Pulmonary artery endothelial cell (primary cell): Measurements from ENCODE around the gene BABAM2. TPM values are rescaled to one million over a fixed set of nuclear protein-coding genes. Genes with fewer than 3 reads are reported as not detected.
"Not testable (repeated sequence)": the region's sequence is repeated elsewhere in the genome, so short reads cannot be mapped to it uniquely, and the experiment has no call there.

ENCODE experiments used
- DNase-seq: peaks from one replicate; pipeline ENCODE4 v3.0.0-alpha.2; 2011; ENCODE audit warnings: low read depth, low spot score
- total RNA-seq: library from RNA; depleted of rRNA; stranded (reverse); fragments of >200 nt; gene quantifications from 2 replicates; pipeline ENCODE4 v1.2.3, GENCODE V29; 2014

BABAM2 gene
- total RNA-seq, result 12.6 and 12.9 TPM in 2 replicates

- no peak for DNase-seq
Observed at GRCh38 chr2:27890146-27890923, at the start of gene BABAM2, which contains the start of gene RBKS. Gene BABAM2, plus strand, starts transcription at chr2:27890729. Its CDS starts 3,828 bp downstream, at chr2:27894557. Gene RBKS, minus strand, starts transcription at chr2:27890387. Its CDS starts 42 bp downstream, at chr2:27890345.

- DNase-seq, result no peak
Observed at GRCh38 chr2:27842894-27843293, 47.6 kb upstream of the BABAM2 start.

GRCh38 chr2:27843992-27844391, 46.5 kb upstream of the BABAM2 start:
- no peak for DNase-seq

- DNase-seq, result no peak
Observed at GRCh38 chr2:27844821-27845255, 45.7 kb upstream of the BABAM2 start.

GRCh38 chr2:27847333-27847732, 43.2 kb upstream of the BABAM2 start:
- no peak for DNase-seq

- DNase-seq, result no peak
Observed at GRCh38 chr2:27849558-27850205, 40.8 kb upstream of the BABAM2 start.

- no peak for DNase-seq
Observed at GRCh38 chr2:27852691-27853090, 37.8 kb upstream of the BABAM2 start.

GRCh38 chr2:27854229-27854862, 36.2 kb upstream of the BABAM2 start:
- DNase-seq, result no peak

GRCh38 chr2:27855476-27855875, 35.1 kb upstream of the BABAM2 start:
- no peak for DNase-seq

GRCh38 chr2:27856386-27856785, 34.1 kb upstream of the BABAM2 start:
- no peak for DNase-seq

- no peak for DNase-seq
Observed at GRCh38 chr2:27856956-27857355, 33.6 kb upstream of the BABAM2 start.

GRCh38 chr2:27857417-27858172, 32.9 kb upstream of the BABAM2 start:
- no peak for DNase-seq

GRCh38 chr2:27860111-27860510, 30.4 kb upstream of the BABAM2 start:
- DNase-seq, result no peak

- no peak for DNase-seq
Observed at GRCh38 chr2:27863146-27863545, 27.4 kb upstream of the BABAM2 start.

- not testable (repeated sequence) for DNase-seq
Observed at GRCh38 chr2:27863955-27864354, 26.6 kb upstream of the BABAM2 start.

- no peak for DNase-seq
Observed at GRCh38 chr2:27866237-27866636, 24.3 kb upstream of the BABAM2 start.

- no peak for DNase-seq
Observed at GRCh38 chr2:27869763-27870162, 20.8 kb upstream of the BABAM2 start.

- no peak for DNase-seq
Observed at GRCh38 chr2:27870724-27871123, 19.8 kb upstream of the BABAM2 start.

- no peak for DNase-seq
Observed at GRCh38 chr2:27871802-27872201, 18.7 kb upstream of the BABAM2 start.

GRCh38 chr2:27873091-27873490, 17.4 kb upstream of the BABAM2 start:
- DNase-seq, result no peak

- no peak for DNase-seq
Observed at GRCh38 chr2:27875089-27875881, 15.2 kb upstream of the BABAM2 start.
